ENCODE results near the gene DDR2.

DNA sequence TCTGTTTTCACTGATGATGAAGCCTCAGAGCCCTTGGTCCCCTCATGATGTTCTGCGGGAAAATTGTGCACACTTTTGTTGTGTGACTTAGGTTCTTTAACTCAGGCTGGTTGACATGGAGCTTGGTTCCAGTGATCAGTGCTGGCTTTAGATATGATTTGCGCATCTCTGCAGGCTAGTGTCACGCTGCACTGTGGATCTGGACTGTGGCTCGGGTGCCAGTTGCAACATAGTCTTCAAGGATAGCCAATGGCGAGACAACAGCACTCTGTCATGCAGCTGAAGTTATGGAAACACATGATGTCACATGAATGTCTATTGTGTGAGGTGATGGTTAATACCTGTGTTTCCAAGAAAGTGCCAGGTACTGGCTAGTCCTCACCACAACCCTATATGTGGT, 56.7 kb downstream of the DDR2 start:
- TF ChIP-seq GATA1 (IDR thresholded peaks at IDR 0.05; ENCODE audit: low read depth, low read length) (no peak), POLR2A (IDR thresholded peaks at IDR 0.05; ENCODE audit: low read length) (no peak)

Data from erythroblast (primary cell).